Stimulated activated CD8-positive, alpha-beta memory T cell treated with anti-CD3 and anti-CD28 coated beads, Interleukin-7, amount 100 ng/mL, for 1 hour (primary cell): ENCODE results near the gene SSBP4.
"Not testable (repeated sequence)": the region's sequence is repeated elsewhere in the genome, so short reads cannot be mapped to it uniquely, and the experiment has no call there.

ENCODE experiments used
- DNase-seq, 2 donors: peaks; one replicate each; pipeline ENCODE4 v3.0.0-alpha.2; 2020; ENCODE audit warnings: low read depth in 2 of 2

SSBP4 gene

DNA sequence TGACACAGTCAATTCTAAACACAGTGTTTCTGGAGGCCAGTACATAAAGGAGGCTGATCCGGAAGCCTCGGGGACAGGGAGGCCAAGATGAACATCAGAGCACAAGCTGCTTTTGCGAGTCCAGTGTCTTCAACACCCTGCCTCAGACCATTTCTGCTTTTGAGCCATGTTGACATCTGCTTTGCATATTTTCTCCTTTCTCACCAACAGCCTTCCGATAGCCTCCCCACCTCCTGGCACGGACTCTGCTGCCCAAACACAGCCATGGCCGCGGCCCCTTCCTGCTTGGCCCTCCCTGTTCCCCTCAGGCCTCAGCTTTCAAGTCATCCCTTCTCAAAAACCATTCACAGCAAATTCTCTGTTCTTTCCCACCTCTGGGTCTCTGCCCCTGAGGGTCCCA lies 25.4 kb upstream of the SSBP4 start:
- DNase-seq, result no peak

DNA sequence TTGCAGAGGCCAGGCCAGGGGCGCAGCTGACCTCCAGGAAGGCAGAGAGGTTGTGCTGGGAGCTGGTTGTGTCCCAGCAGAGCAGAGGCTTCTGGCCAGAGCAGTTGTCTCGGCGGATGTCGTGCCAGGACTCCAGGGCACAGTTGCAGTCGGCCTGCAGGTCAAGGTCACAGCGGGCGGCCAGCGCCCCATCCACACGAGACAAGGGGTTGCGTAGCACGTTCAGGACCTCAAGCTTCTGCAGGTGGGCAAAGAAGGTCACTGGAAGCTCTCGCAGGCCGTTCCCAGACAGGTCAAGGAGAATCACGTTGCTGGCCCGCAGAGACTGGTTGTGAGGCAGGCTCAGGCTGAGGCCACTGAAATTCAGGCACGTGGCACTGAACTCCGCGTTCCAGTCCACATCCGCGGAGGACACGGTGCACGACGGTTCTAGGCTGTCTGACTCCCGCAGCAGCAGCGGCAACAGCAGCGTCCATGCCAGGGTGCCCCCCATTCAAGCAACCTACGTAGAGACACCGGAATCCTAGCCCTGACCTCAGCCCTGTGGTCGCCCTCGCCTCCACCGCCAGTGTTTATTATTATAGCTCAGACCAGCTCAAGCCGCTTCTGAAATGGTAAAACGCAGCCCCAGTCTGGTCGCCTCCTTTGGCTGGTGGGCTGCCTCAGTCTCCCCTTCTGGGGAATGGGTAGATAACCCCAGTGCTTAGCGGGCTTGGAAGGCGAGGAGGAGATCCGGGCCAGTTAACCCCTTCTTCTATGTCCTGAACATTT lies 22.5 kb upstream of the SSBP4 start:
- no peak for DNase-seq

DNA sequence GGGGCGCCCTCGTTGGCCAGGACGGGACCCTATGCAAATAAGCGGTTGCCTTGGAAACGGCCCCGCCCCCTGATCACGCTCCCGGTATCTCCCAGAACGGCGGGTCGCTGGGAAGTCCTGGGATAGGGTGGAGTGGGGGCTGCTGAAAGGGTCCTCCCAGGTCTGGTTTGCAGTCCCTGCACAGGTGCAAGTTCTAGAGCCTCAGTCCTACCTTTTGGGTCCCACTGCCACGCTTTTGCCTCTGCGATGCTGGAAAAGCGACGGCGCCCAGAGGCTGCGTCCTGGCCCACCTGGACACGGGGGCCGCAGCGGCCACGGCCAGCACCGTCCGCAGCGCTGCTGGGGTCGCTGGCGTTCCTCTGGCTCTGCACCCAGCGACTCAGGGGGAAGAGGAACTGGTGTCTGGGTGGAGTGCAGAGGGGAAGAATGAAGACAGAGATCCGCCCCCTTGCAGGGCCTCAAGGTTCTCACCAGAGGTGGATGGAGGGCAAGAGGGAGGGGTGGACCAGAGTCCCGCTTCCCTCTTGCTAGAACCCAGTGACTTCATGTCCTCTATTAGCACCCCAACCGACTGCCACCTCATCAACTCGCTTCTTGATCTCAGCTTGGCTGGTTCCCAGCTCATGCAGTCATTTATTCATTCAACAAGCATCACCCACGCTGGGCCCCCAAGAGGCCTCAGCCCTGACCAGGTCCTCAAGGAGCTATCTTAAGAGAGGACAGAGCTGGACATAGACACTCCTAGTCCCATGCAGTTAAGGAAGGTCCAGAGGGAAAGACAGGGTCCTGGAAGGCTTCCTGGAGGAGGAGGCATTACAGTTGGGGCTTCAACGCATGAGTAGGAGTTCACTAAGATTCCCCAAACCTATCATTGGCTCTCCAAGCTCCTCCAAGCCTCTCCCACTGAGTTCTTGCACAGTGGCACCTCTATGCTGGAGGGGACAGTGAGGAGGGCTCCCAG lies 21.7 kb upstream of the SSBP4 start, which contains the start of gene LRRC25:
LRRC25 (minus strand) TSS at position 381 of the 961 bp plus-strand sequence. CDS start 659 bp downstream, outside the sequence.
- DNase-seq, result no peak

DNA sequence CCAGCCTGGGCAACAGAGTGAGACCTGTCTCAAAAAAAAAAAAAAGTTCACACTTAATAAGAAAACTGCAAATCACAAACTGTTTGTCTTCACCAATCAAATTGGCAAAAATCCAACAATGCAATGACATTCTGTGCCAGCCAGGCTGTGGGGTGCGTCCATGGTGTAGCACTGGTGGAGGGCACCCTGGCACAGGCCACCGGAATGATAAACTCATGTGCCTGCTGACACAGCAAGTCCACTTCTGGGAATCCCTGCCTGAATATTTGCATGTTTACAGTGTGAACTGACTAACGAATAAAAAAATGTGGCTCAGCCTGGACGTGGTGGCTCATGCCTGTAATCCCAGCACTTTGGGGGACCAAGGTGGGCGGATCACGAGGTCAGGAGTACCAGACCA lies 20.2 kb upstream of the SSBP4 start:
- no peak for DNase-seq

DNA sequence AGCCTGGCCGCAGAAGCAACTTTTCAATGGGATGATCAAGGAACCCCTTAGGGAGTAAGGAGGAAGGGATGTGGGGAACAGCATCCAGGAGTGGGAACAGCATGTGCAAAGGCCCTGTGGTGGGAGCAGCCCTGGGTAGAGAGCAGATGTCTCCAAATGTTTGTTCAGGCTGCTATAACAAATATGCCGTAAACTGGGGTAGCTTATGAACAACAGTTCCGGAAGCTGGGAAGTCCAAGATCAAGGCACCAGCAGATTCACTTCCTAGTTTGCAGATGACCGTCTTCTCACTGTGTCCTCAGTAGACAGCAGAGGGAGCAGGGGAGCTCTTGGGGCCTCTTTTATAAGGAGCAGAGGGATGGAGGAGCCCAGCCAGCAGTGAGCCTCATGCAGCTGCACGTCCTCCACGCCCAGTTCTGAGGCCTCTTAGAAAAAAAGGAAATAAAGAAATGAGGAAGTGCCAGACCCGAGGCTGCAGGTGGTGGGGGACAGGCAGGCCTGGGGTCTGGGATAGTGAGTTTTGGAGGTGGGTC lies 17.6 kb upstream of the SSBP4 start:
- DNase-seq, result no peak

DNA sequence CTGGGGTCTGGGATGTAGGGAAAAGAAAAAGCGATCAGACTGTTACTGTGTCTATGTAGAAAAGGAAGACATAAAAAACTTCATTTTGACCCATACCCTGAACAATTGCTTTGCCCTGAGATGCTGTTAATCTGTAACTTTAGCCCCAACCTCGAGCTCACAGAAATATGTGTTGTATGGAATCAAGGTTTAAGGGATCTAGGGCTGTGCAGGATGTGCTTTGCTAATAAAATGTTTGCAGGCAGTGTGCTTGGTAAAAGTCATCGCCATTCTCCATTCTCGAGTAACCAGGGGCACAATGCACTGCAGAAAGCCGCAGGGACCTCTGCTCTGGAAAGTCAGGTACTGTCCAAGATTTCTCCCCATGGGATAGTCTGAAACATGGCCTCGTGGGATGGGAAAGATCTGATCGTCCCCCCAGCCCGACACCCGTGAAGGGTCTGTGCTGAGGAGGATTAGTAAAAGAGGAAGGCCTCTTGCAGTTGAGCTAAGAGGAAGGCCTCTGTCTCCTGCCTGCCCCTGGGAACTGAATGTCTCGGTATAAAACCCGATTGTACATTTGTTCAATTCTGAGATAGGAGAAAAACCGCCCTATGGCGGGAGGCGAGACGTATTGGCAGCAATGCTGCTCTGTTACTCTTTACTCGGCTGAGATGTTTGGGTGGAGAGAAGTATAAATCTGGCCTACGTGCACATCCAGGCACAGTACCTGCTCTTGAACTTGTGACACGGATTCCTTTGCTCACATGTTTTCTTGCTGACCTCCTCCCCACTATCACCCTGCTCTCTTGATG lies 16.5 kb upstream of the SSBP4 start:
- DNase-seq, result not testable (repeated sequence)

DNA sequence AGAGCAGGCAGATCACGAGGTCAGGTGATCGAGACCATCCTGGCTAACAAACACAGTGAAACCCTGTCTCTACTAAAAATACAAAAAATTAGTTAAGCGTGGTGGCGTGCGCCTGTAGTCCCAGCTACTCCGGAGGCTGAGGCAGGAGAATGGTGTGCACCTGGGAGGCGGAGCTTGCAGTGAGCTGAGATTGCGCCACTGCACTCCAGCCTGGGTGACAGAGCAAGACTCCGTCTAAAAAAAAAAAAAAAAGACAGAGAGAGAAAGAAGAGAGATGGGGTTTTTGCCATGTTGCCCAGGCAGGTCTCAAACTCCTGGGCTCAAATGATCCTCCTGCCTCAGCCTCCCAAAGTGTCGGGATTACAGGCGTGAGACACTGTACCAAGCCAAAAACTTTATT lies 13.4 kb upstream of the SSBP4 start:
- not testable (repeated sequence) for DNase-seq

DNA sequence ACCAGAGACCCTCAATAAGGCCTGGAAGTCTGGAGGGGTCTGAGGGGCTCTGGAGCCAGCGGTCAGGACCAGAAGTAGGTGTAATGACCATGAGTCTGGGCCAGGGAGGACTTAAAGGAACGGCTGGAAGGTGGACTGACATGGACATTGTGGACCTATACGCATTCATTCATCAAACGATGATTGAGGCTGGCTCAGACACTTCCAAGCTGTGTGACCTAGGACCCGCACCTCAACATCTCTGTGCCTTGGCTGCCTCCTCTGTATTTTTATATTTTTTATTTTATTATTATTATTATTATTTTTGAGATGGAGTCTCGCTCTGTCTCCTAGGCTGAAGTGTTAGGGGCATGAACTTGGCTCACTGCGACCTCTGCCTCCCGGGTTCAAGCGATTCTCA lies 12.4 kb upstream of the SSBP4 start:
- no peak for DNase-seq

DNA sequence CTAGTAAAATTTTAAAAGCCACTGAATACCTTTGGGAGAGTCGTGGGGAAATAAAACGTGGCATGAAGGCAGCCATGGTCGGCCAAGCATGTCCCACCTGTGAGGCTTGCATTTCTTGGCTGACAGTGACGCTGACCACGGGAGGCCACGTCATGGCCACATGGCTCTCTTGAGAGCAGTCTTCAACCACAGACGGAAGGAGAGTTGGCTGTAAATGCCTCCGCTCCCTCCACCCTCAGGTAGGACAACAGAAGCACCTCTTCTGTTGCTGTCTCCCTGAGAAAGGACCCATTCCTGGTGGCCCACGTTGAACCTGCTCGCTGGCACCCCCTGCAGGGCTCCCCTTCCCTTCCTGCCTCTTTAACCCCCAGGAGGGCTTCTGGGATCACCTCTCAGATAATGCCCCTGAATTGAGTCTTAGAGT lies 11.1 kb upstream of the SSBP4 start:
- DNase-seq, result no peak

DNA sequence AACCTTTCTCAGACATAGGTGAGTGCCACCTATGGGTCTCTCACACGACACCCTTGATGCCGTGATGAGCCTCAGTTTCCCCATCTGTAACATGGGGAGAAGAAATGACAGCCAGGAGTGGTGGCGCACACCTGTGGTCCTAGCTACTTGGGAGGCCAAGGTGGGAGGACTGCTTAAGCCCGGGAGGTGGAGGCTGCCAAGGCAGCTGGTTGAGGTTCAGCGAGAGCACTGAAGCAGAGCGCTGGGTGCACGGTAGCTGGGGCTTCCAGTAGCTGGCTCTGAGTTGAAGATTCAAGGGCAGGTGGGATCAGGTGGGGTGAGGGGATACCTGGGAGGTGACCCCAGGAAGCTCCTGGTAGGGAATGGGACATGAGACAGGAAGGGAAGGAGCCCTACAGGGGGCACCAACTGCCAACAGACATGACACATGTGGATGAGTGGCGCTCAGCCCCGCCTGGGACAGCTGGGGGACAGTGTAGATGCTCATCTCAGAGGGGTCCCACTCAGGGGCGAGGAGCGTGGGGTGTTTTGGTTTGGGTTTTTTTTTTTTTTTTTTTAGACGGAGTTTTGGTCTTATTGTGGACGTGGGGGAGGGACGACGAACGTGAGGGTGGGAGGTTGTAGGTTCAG lies 6.5 kb upstream of the SSBP4 start:
- DNase-seq, result no peak

DNA sequence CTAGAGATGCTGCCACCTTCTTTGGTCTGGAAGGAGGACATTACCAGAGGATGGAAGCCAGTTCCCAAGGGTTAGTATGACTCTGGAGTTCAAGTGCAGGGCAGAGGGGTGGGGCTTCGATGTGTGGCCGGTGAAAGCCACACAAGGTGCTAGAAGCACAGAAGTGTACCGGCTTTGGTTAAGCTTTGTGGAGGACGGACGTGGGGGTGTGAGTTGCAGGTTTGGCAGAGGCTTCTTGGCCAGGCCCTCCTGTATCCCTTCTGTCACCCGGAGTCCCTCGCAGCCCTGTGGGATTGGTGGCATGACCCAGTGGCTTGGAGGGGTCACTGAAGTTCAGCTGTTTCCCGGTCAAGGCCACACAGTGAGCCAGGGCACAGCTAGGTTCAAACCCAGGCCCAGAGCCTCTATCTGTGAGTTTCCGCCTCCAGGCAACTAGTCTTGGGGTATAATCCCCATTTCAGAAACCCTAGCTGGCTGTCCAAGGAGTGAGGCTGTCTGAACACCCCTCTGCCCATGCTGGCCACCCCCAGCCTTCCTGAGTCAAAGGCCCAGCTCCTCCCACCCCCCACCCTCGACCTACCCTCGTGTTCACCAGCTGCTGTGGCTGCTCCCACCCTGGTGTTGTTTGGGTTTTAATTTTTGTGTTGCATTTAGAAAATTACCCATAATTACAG lies 4.6 kb upstream of the SSBP4 start:
- no peak for DNase-seq

DNA sequence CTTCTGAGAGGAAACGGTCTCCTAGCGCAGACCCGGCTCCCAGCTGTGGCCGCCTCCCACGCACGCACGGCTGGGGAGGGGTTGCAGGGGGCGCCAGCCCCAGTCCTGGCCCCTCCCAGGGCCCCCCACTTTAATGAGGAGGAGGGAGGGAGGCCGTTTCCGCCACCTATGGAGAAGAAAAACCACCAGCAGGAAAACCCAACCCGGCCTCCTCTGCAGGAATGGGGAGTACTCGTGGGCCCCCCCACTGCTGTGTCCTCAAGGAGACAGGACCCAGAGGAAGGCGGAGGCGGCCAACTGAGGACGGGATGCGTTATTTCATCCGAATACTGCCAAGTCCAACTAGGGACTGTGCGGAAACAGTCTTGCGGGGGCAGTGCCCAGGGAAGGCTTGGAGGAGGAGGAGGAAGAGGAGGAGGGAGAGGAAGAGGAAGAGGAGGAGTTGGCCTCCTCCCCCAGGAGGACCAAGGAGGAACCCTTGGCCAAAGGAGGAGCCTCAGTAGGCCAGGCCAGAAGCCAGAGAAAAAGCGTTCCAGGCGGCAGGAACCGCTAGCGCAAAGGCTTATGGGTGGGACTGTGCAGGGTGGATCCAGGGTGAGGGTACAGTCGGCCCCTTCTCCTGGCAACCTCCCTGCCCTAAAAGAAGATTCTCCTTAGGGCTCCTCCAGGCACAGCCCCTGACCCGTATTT lies 3.9 kb upstream of the SSBP4 start:
- DNase-seq, result no peak

DNA sequence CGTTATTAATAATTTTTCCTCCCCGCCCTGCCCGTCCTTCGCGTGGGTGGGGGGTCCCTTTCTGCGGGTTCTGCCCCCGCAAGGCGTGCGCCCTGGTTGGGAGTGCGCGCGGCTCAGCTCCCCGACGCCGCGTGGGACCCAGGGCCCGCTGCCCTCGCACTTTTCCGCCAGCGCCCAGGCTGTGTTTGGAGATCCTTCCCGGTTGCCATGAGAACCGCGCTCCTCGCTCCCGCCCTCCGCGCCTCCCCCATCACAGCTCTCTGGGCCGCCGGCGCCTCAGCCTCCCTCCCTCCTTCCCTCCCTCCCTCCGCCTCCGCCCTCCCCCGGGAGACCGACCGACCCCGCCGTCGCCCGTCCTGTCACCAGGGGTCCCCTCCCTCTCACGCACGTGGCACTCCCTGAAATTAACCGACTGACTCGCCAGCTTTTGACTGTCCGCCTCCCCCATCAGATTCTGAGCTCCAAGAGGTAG lies 2.4 kb upstream of the SSBP4 start:
- DNase-seq, result peak in 1 of 2 donors; percentile 32

DNA sequence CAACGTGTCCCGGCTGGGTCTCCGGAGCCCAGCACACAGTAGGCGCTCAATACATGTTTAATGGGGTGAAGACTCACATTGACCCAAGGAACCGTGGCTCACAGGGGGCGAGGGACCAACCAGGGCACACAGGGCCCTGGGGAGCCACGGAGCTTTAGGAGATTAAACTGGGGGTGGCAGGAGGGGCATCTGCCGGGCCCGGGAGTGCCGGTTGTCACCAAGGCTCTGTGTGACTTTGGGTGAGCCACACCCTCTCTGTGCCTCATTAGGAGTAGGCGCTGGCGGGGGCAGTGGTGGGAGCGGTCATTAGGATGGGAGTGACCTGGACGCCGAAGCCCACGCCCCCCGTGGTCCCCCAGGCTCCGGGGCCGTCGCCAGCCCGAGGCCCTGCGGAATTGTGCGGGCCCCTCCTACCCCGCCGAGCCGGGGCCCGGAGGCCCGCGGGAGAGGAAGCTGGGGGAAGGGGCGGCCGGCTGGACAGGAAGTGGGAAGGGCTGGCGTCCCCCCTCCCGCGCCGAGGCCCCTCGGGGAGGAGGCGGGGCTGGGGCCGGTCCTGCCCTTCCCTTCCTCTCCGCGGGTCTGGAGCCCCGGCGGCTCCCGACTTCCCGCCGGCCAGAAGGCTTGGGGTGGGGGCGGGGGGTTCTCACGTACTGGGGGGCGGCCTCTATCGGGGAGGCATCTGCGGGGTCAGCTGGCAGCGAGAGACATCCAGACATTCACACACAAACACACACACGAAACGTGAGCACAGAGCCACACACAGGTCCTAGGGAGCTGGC lies 1.8 kb upstream of the SSBP4 start:
- DNase-seq, result no peak

DNA sequence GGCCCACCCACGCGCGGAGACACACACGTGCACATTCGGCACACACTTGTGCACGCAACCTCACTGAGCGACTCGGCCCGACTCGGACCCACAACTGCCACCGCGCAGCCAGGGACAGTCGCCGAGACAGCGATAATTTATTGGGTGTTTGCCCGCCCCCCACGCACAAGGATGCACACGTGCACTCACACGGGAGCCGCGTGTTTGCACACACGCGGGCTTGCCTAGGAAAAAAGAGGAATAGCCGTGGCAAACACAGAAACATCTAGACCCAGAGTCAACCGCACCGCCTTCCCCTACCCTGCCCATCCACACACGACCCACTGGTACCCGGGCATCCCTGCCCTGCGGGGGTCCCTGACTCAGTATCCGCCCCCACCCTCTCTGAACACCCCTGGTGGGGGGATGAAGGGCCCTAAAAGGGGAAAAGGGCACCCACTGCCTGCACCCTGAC lies 1.1 kb upstream of the SSBP4 start:
- no peak for DNase-seq

DNA sequence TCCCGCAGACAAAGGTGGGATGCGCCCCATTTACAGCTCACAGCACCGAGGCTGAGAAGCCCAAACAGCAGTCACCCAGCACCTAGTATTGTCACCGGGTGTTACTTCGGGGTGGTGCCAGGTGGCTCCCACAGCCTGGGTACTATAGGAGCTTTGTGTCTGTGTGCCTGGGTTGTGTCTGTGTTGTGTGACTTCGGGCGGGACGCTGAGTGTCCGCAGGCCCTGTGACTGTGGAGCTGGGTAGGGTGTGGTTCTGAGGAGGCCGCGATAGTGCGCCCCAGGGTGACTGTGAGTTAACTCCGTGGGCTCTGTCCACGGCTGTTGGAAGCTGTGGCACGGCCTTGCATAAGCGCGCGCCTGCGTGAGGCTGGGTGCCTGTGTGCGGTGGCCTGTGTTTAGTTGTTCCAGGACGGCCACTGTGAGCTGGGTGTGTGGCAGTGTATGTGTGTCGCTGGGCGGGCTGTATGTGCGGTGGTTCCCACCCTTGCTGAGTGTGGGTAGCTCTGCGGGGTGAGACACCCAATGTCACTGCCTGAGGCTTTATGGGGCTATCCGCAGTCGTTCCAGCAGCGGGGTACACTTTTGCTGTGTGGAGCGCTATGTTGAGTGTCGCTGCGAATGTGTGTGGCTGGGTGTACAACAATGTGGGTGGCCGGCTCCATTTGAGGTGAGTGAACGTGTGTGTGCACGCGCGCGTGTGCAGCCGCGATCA lies 559 bp upstream of the SSBP4 start:
- DNase-seq, result no peak

DNA sequence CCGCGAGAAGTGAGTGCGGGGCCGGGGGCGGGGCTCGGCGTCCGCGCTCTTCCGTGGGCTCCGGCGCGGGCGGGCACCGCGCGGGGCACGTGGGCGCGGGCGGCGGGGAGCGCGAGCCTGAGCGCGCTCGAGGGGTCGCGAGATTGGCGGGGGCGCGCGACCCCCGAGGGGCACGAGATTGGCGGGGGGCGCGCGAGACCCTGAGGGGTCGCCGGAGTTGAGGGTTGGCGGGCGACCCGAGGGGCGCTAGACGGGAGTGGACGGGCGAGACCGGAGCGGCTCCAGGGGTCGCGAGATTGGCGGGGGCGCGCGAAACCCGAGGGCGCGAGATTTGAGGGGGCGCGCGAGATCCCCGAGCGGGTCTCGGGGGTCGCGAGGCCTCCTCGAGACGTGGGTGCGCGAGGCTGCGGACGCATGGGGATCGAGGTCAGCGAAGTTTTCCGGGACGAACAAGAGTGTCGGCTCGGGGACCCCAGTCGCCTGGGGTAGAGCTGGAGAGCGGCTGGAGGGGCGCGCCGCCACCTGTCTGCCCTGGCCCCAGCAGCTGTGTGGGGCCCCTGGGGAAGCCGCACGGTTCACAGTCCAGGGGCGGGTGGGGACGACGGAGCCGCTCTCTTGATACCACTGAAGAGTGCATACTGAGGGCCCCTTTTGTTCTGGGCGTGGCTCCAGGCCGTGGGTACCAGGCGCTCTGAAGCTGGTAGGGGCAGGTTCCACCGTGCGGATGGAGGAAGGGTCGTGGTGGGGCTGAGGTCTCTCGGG lies 682 bp downstream of the SSBP4 start:
- DNase-seq, result no peak

DNA sequence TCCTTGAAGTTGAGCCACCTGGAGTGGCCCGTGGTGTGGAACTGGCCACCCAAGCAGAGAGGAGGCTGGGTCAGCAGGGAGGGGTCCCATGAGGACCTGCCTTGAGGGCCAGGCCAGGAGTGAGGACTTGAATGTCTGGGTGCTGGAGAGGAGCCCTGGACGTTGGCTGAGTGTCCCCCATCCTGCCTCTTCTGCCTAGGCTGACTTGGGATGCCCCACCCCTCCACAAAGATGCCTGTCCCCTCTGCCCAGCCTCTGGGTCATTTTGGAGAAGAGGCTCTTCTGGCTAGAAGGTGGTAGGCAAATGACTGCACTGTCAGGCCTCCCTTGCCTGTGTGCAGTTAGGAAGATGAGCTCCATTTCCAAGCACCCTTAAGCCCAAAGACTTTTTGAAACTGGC lies 1.7 kb downstream of the SSBP4 start:
- DNase-seq, result no peak
